PC-3 (cell line): ENCODE data around the gene ZNF490. TPM values are rescaled to one million over a fixed set of nuclear protein-coding genes. Genes with fewer than 3 reads are reported as not detected.

Experiments
- ATAC-seq: fragments of 200-7000 bp; cut with Tn5 transposase; 2 replicates; pipeline ENCODE4 v1.9.1; 2020; ENCODE audit warnings: mild to moderate bottlenecking, moderate library complexity
- BruUV-seq: library from RNA; stranded (reverse); fragments of 400-500 nt; replicated peaks from 2 replicates; lab custom pipeline; 2021; lab: Mats Ljungman, UMichigan
- CTCF ChIA-PET: fragments of 300-600 bp; sonication (Branson Sonifier 250); formaldehyde crosslinking; loops from one replicate; lab custom pipeline; 2022; ENCODE audit warnings: antibody characterized with exemption; lab: Charles Lee
- POLR2A ChIA-PET: fragments of 300-600 bp; sonication (Branson Sonifier 250); formaldehyde crosslinking; loops from one replicate; lab custom pipeline; 2022; ENCODE audit warnings: antibody characterized with exemption; ENCODE audit not compliant: unreplicated experiment; lab: Charles Lee
- DNase-seq: peaks from one replicate; pipeline ENCODE4 v3.0.0-alpha.2; 2015
- H2AFZ ChIP-seq: fragments of 300-600 bp; sonication (generic); 2 replicates; pipeline ENCODE4 v1.6.0; 2016; ENCODE audit warnings: antibody characterized with exemption, low read length
- H3F3A ChIP-seq: fragments of 300-600 bp; sonication (generic); one replicate; pipeline ENCODE4 v1.6.0; 2017; ENCODE audit warnings: antibody characterized with exemption, low read length, control low read depth, mild to moderate bottlenecking; ENCODE audit not compliant: unreplicated experiment
- H3K27ac ChIP-seq: fragments of 300-600 bp; sonication (generic); 2 replicates; pipeline ENCODE4 v1.5.1; 2016; ENCODE audit warnings: mild to moderate bottlenecking, low read length
- H3K27me3 ChIP-seq: fragments of 300-600 bp; sonication (generic); 2 replicates; pipeline ENCODE4 v1.6.1; 2016; ENCODE audit warnings: low read length, mixed read lengths
- H3K36me3 ChIP-seq: fragments of 300-600 bp; sonication (generic); 2 replicates; pipeline ENCODE4 v1.6.1; 2016; ENCODE audit warnings: low read depth, mixed run types, low read length, mixed read lengths
- H3K4me1 ChIP-seq: fragments of 300-600 bp; sonication (generic); 2 replicates; pipeline ENCODE4 v1.5.1; 2016; ENCODE audit warnings: low read length; ENCODE audit not compliant: insufficient read depth
- H3K4me2 ChIP-seq: fragments of 300-600 bp; sonication (generic); 2 replicates; pipeline ENCODE4 v1.6.0; 2016; ENCODE audit warnings: low read length
- H3K4me3 ChIP-seq: fragments of 300-600 bp; sonication (generic); 2 replicates; pipeline ENCODE4 v1.5.1; 2016; ENCODE audit warnings: mild to moderate bottlenecking, low read length, mixed read lengths
- H3K79me2 ChIP-seq: fragments of 300-600 bp; sonication (generic); 2 replicates; pipeline ENCODE4 v1.6.1; 2017; ENCODE audit warnings: low read length, mixed read lengths
- H3K9ac ChIP-seq: fragments of 300-600 bp; sonication (generic); 2 replicates; pipeline ENCODE4 v1.6.0; 2016; ENCODE audit warnings: mild to moderate bottlenecking, low read length
- H3K9me2 ChIP-seq: fragments of 300-600 bp; sonication (generic); replicated peaks from 2 replicates; pipeline ENCODE4 v1.6.1; 2016; ENCODE audit warnings: mixed run types, low read length, mixed read lengths
- H3K9me3 ChIP-seq: fragments of 300-600 bp; sonication (generic); 2 replicates; pipeline ENCODE4 v1.6.1; 2016; ENCODE audit warnings: low read length, mixed read lengths
- H4K20me1 ChIP-seq: fragments of 300-600 bp; sonication (generic); 2 replicates; pipeline ENCODE4 v1.6.1; 2016; ENCODE audit warnings: low read length, mixed read lengths
- CTCF ChIP-seq: fragments of 300-600 bp; sonication (generic); conservative IDR thresholded peaks from 2 replicates; pipeline ENCODE4 v1.5.1; 2017; ENCODE audit warnings: antibody characterized with exemption, low read depth, mild to moderate bottlenecking, low read length
- EZH2 ChIP-seq: fragments of 300-600 bp; sonication (generic); IDR thresholded peaks from one replicate; pipeline ENCODE4 v1.6.1; 2017; ENCODE audit warnings: antibody characterized with exemption, mild to moderate bottlenecking, low read length; ENCODE audit not compliant: unreplicated experiment
- EZH2phosphoT487 ChIP-seq: fragments of 300-600 bp; sonication (generic); IDR thresholded peaks from 2 replicates; pipeline ENCODE4 v1.6.1; 2018; ENCODE audit warnings: mild to moderate bottlenecking, antibody characterized with exemption, low read length, borderline replicate concordance
- intact Hi-C: fragments of 100-400 bp; cut with micrococcal nuclease; formaldehyde crosslinking; loops from 2 replicates; pipeline ENCODE4 v1.9.0; 2023
- total RNA-seq: library from RNA; depleted of rRNA; stranded (reverse); fragments of >200 nt; gene quantifications from 2 replicates; pipeline ENCODE4 v1.2.3, GENCODE V29; 2014; rRNA removed

The ZNF490 gene
- total RNA-seq, 1 experiment from 2014 or later: 10.7 TPM

- DNase-seq (no peak), ATAC-seq (no peak)
- H3K27ac ChIP-seq: no peak overlapping the region
- H3K9me2 ChIP-seq: no peaks in the 10 kb centered on the region
- no peak overlapping the region for H2AFZ ChIP-seq
- ChIA-PET CTCF (no interaction called here), POLR2A (no interaction called here)
- intact Hi-C loops: no loop called here
- no TSS peak for BruUV-seq
- no peak overlapping the region for H3K4me3 ChIP-seq
- H3K79me2 ChIP-seq: peaks cover 47% of the 10 kb centered on the region
- no peaks in the 10 kb centered on the region for H3K4me1 ChIP-seq
- H3F3A ChIP-seq: no peaks in the 10 kb centered on the region
- H3K27me3 ChIP-seq: no peaks in the 10 kb centered on the region
- H3K4me2 ChIP-seq: no peak overlapping the region
- no peak overlapping the region for H3K9ac ChIP-seq
- H4K20me1 ChIP-seq: no peaks in the 10 kb centered on the region
- H3K9me3 ChIP-seq: peaks cover 27% of the 10 kb centered on the region
- TF ChIP-seq CTCF (no peak), EZH2 (no peak), EZH2phosphoT487 (no peak)
- H3K36me3 ChIP-seq: peaks cover 83% of the 10 kb centered on the region
Observed at GRCh38 chr19:12544401-12544876, 66.2 kb downstream of the ZNF490 start.

GRCh38 chr19:12543855-12544254 lies 66.8 kb downstream of the ZNF490 start:
- Histone ChIP-seq H3K79me2 (peaks cover 41% of the 10 kb centered on the region), H3K9me3 (peaks cover 24% of the 10 kb centered on the region), H4K20me1 (no peaks in the 10 kb centered on the region), H3K9ac (no peak overlapping the region), H3K9me2 (no peaks in the 10 kb centered on the region), H3K27ac (no peak overlapping the region), H3K36me3 (peaks cover 82% of the 10 kb centered on the region), H3K4me1 (no peaks in the 10 kb centered on the region), H2AFZ (no peak overlapping the region), H3K4me3 (no peak overlapping the region), H3K27me3 (no peaks in the 10 kb centered on the region), H3F3A (no peaks in the 10 kb centered on the region), H3K4me2 (no peak overlapping the region)
- ChIA-PET CTCF (no interaction called here), POLR2A (no interaction called here)
- no peak for DNase-seq
- TF ChIP-seq EZH2phosphoT487 (no peak), EZH2 (no peak), CTCF (no peak)
- intact Hi-C loops: no loop called here
- no TSS peak for BruUV-seq
- ATAC-seq: no peak

Other genes with a start within 250 kb of the ZNF490 start
- 0.63 and 1.1 TPM in 2 replicates for gene ZNF442, start 245.1 kb downstream of the ZNF490 start, total RNA-seq
- 3.8 and 5.9 TPM in 2 replicates for gene ZNF799, start 209.5 kb downstream of the ZNF490 start, total RNA-seq
- gene ZNF443, start 169.8 kb downstream of the ZNF490 start, total RNA-seq: 3.4 and 3.7 TPM in 2 replicates
- gene ZNF709, start 126.0 kb downstream of the ZNF490 start, total RNA-seq: 0.77 and 2.2 TPM in 2 replicates
- gene ZNF564, start 59.3 kb downstream of the ZNF490 start, total RNA-seq: 3.8 and 6.0 TPM in 2 replicates
- gene ZNF791, start 107 bp upstream of the ZNF490 start, total RNA-seq: 15.8 and 26.3 TPM in 2 replicates
- 62.9 and 67.5 TPM in 2 replicates for gene MAN2B1, start 55.9 kb upstream of the ZNF490 start, total RNA-seq
- 39.5 and 53.5 TPM in 2 replicates for gene WDR83, start 56.0 kb upstream of the ZNF490 start, total RNA-seq
- 140 and 150 TPM in 2 replicates for gene DHPS, start 71.1 kb upstream of the ZNF490 start, total RNA-seq
- gene GNG14, start 77.2 kb upstream of the ZNF490 start, total RNA-seq: not detected in 2 replicates
- 27.5 and 34.6 TPM in 2 replicates for gene FBXW9, start 85.8 kb upstream of the ZNF490 start, total RNA-seq
- 50.6 and 73.3 TPM in 2 replicates for gene TNPO2, start 113.1 kb upstream of the ZNF490 start, total RNA-seq
- 497 and 841 TPM in 2 replicates for gene TRIR, start 123.9 kb upstream of the ZNF490 start, total RNA-seq
- 251 and 264 TPM in 2 replicates for gene GET3, start 126.7 kb upstream of the ZNF490 start, total RNA-seq
- 0.07 TPM in 1 of 2 replicates, not detected in the other for gene BEST2, start 141.0 kb upstream of the ZNF490 start, total RNA-seq
- gene HOOK2, start 164.7 kb upstream of the ZNF490 start, total RNA-seq: 95.2 and 95.7 TPM in 2 replicates
- 343 and 391 TPM in 2 replicates for gene JUNB, start 180.7 kb upstream of the ZNF490 start, total RNA-seq
- gene PRDX2, start 191.0 kb upstream of the ZNF490 start, total RNA-seq: 729 and 746 TPM in 2 replicates
- gene THSD8, start 191.3 kb upstream of the ZNF490 start, total RNA-seq: not detected in 2 replicates
- gene RNASEH2A, start 195.8 kb upstream of the ZNF490 start, total RNA-seq: 118 and 120 TPM in 2 replicates
- gene RTBDN, start 223.8 kb upstream of the ZNF490 start, total RNA-seq: 0.81 and 3.7 TPM in 2 replicates
- gene MAST1, start 227.7 kb upstream of the ZNF490 start, total RNA-seq: 7.7 and 11.2 TPM in 2 replicates